Cerebellar cortex (tissue), 1 donor: ENCODE results near the gene RNU2-1.
"Not testable (repeated sequence)": the region's sequence is repeated elsewhere in the genome, so short reads cannot be mapped to it uniquely, and the experiment has no call there.

Experiments used
- DNase-seq: peaks from one replicate; pipeline ENCODE4 v3.0.0-alpha.2; 2015; ENCODE audit warnings: low spot score

Gene RNU2-1

GRCh38 chr17:43216369-43216761, 17.4 kb downstream of the RNU2-1 start:
- no peak for DNase-seq

- DNase-seq = no peak
Observed at GRCh38 chr17:43215341-43215740, 18.4 kb downstream of the RNU2-1 start.

- DNase-seq = no peak
Observed at GRCh38 chr17:43213545-43213944, 20.2 kb downstream of the RNU2-1 start.

GRCh38 chr17:43212641-43213490, 20.9 kb downstream of the RNU2-1 start:
- DNase-seq = no peak

GRCh38 chr17:43211480-43212402, 22.0 kb downstream of the RNU2-1 start, which contains the start of gene TMEM106A:
TSS of gene TMEM106A (plus strand) at chr17:43211875. CDS start at chr17:43213042, 1,167 bp downstream.
- no peak for DNase-seq

GRCh38 chr17:43211123-43211479, 22.7 kb downstream of the RNU2-1 start:
- DNase-seq = no peak

- DNase-seq = no peak
Observed at GRCh38 chr17:43210576-43210975, 23.2 kb downstream of the RNU2-1 start.

- DNase-seq = not testable (repeated sequence)
Observed at GRCh38 chr17:43203013-43203412, 30.8 kb downstream of the RNU2-1 start.

- no peak for DNase-seq
Observed at GRCh38 chr17:43200127-43200526, 33.6 kb downstream of the RNU2-1 start.

- no peak for DNase-seq
Observed at GRCh38 chr17:43199633-43200032, 34.1 kb downstream of the RNU2-1 start.

GRCh38 chr17:43193251-43193650, 40.5 kb downstream of the RNU2-1 start:
- no peak for DNase-seq

GRCh38 chr17:43186656-43187055, 47.1 kb downstream of the RNU2-1 start:
- DNase-seq = not testable (repeated sequence)

- no peak for DNase-seq
Observed at GRCh38 chr17:43183921-43184320, 49.9 kb downstream of the RNU2-1 start.
